Common myeloid progenitor, CD34-positive (primary cell): ENCODE results near the gene MIR17HG.
A peak's percentile ranks its signal among the peaks of the same experiment; 100 is the strongest.

Experiments
- CTCF ChIA-PET: fragments of 350-600 bp; sonication (Branson Sonifier 250); formaldehyde crosslinking; loops from one replicate; lab custom pipeline; 2021; ENCODE audit warnings: antibody characterized with exemption; lab: Charles Lee
- POLR2A ChIA-PET: fragments of 350-600 bp; sonication (Branson Sonifier 250); formaldehyde crosslinking; loops from one replicate; lab custom pipeline; 2021; ENCODE audit warnings: antibody characterized with exemption; lab: Charles Lee
- DNase-seq, 3 donors: peaks; one replicate each; pipeline versions ENCODE4 v3.0.0 to v3.0.0-alpha.2; 2013
- H3K27ac ChIP-seq, 2 experiments: 1 replicate in 1 of 2; 2 replicates in 1 of 2; pipeline ENCODE4 v1.7.0; 2013; ENCODE audit warnings: inconsistent platforms in 2 of 2, low read length in 2 of 2, mild to moderate bottlenecking in 2 of 2, low read depth in 1 of 2, moderate library complexity in 1 of 2; ENCODE audit not compliant: severe bottlenecking in 2 of 2, insufficient read depth in 1 of 2, poor library complexity in 1 of 2
- H3K27me3 ChIP-seq, 5 experiments: replicated peaks in 2 of 5; 1 replicate in 3 of 5; 2 replicates in 2 of 5; pipeline versions ENCODE4 v1.6.1 to v1.7.0; 2013; ENCODE audit warnings: low read length in 4 of 5, mild to moderate bottlenecking in 2 of 5, moderate library complexity in 2 of 5, inconsistent platforms in 1 of 5; ENCODE audit not compliant: insufficient read depth in 5 of 5, control insufficient read depth in 4 of 5
- H3K36me3 ChIP-seq, 4 experiments: 1 replicate in 2 of 4; 2 replicates in 2 of 4; pipeline versions ENCODE4 v1.6.1 to v1.7.0; 2013; ENCODE audit warnings: low read length in 3 of 4, control low read depth in 1 of 4, mild to moderate bottlenecking in 1 of 4; ENCODE audit not compliant: control insufficient read depth in 4 of 4, insufficient read depth in 4 of 4
- H3K4me1 ChIP-seq, 4 experiments: 1 replicate in 3 of 4; 2 replicates in 1 of 4; pipeline versions ENCODE4 v1.6.1 to v1.7.1; 2013; ENCODE audit warnings: low read length in 3 of 4, mild to moderate bottlenecking in 3 of 4, control low read depth in 1 of 4, inconsistent platforms in 1 of 4, moderate library complexity in 1 of 4; ENCODE audit not compliant: control insufficient read depth in 4 of 4, insufficient read depth in 4 of 4; ENCODE audit errors: control extremely low read depth in 1 of 4
- H3K4me3 ChIP-seq, 7 experiments: 1 replicate in 4 of 7; 2 replicates in 3 of 7; pipeline versions ENCODE4 v1.5.1 to v1.7.0; 2013; ENCODE audit warnings: mild to moderate bottlenecking in 7 of 7, low read length in 6 of 7, moderate library complexity in 6 of 7, inconsistent platforms in 2 of 7, low read depth in 2 of 7, control low read depth in 1 of 7; ENCODE audit not compliant: insufficient read depth in 4 of 7, control insufficient read depth in 1 of 7; ENCODE audit errors: extremely low read depth in 1 of 7
- H3K9me3 ChIP-seq, 5 experiments: 1 replicate in 4 of 5; 2 replicates in 1 of 5; pipeline versions ENCODE4 v1.6.1 to v1.7.1; 2013; ENCODE audit warnings: low read length in 4 of 5, mild to moderate bottlenecking in 2 of 5, inconsistent platforms in 1 of 5, low read depth in 1 of 5, moderate library complexity in 1 of 5; ENCODE audit not compliant: control insufficient read depth in 4 of 5, insufficient read depth in 2 of 5; ENCODE audit errors: control extremely low read depth in 1 of 5
- WGBS: methylation state at CpG from one replicate; pipeline ENCODE4 v1.1.5; 2013; ENCODE audit not compliant: insufficient coverage; 5-methylcytosine and 5-hydroxymethylcytosine counted together

Gene MIR17HG

DNA sequence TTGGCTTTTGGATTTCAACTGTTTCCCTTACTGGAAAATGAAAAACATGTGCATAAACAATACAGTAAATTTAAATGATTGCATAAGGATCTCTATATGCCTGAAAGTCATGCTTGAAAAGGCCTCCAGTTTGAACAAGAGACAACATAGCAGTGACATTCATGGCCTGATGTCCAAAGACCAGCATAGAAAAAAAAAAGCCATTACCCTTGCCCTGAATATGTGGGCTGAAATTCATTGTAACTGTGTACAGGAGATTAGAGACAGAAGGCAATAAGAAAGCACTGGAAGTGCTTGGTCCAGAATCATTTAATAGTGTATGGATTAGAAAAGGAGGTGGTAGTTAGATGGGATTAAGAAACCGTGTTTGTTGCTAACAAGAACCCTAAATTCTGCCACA is 15.4 kb downstream of the MIR17HG start:
- Histone ChIP-seq H3K4me3 (no peak overlapping the region), H3K36me3 (peaks cover 0 to 2% (median under 1%) of the 10 kb centered on the region in 4 experiments), H3K4me1 (peaks cover 0 to 10% (median 6%) of the 10 kb centered on the region in 4 experiments), H3K27me3 (no peaks in the 10 kb centered on the region), H3K9me3 (no peaks in the 10 kb centered on the region), H3K27ac (no peak overlapping the region)
- POLR2A ChIA-PET, result no interaction called here
- no peak for DNase-seq
- CTCF ChIA-PET, result no interaction called here
- no CpG with 5 or more reads among the region's 1 CpG for WGBS

GRCh38 chr13:91368101-91368500 is 20.6 kb downstream of the MIR17HG start:
- H3K36me3 ChIP-seq, result no peaks in the 10 kb centered on the region
- no peaks in the 10 kb centered on the region for H3K27me3 ChIP-seq
- ChIA-PET POLR2A (no interaction called here), CTCF (interaction anchor here (1.5 kb wide), 1 partner anchor 351 kb away, joined by 4 read pairs; no protein-coding TSS in a partner anchor)
- WGBS, result no CpG with 5 or more reads among the region's 1 CpG
- H3K4me1 ChIP-seq, result no peaks in the 10 kb centered on the region
- no peak overlapping the region for H3K27ac ChIP-seq
- H3K4me3 ChIP-seq, result no peak overlapping the region
- DNase-seq, result no peak
- no peaks in the 10 kb centered on the region for H3K9me3 ChIP-seq

- WGBS, result 90% methylated on average over 3 of the region's 3 CpGs
- ChIA-PET CTCF (interaction anchor here (1.5 to 1.6 kb wide), 2 partner anchors 12 to 350 kb away, joined by 4 read pairs; no protein-coding TSS in a partner anchor), POLR2A (no interaction called here)
- H3K27ac ChIP-seq, result no peak overlapping the region
- H3K27me3 ChIP-seq, result no peaks in the 10 kb centered on the region
- no peak for DNase-seq
- no peaks in the 10 kb centered on the region for H3K9me3 ChIP-seq
- H3K36me3 ChIP-seq, result no peaks in the 10 kb centered on the region
- no peak overlapping the region for H3K4me3 ChIP-seq
- H3K4me1 ChIP-seq, result no peaks in the 10 kb centered on the region
Observed at GRCh38 chr13:91368676-91369440, 21.4 kb downstream of the MIR17HG start.

DNA sequence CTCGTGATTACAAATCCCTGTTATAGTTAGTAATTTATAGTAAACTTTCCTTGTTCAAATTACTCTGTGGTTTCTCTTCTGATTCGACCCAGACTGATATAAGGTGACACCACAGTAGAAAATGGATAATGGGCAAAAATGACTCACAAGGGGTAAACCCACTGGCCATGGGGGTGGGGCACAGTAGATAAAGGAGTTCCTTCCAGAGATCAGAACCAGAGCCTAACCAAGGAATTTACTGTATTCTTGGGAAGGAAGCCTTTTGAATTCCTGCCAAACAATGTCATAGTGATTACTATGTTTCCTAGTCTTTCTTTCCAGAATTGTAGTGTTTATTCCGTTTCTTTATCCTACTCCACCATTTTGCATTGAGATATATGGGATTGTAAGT is 21.9 kb downstream of the MIR17HG start:
- Histone ChIP-seq H3K27ac (no peak overlapping the region), H3K4me3 (no peak overlapping the region), H3K4me1 (no peaks in the 10 kb centered on the region), H3K27me3 (no peaks in the 10 kb centered on the region), H3K36me3 (no peaks in the 10 kb centered on the region), H3K9me3 (no peaks in the 10 kb centered on the region)
- no peak for DNase-seq
- POLR2A ChIA-PET, result no interaction called here
- CTCF ChIA-PET, result interaction anchor here (1.5 to 1.6 kb wide), 2 partner anchors 11 to 349 kb away, joined by 4 read pairs; no protein-coding TSS in a partner anchor
- no CpG with 5 or more reads among the region's 3 CpGs for WGBS

DNA sequence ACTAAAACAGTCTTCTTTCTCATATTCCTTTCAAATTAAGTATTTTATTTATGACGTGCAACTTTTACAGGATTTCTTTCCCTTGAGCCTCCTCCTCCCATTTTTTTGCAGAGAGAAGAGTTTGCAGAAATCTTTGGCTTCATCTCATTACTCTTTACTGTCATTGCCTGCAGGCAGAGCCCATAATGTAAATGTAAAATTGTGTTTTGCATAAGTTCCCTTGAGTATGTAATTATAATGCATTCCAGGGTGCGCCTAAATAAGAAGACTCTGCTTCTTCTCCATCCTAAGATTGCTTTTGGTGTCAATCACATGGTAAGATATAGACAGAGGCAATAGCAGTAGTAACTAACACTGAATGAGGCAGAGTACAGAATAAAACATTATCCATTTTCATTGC is 23.0 kb downstream of the MIR17HG start:
- DNase-seq, result no peak
- WGBS, result no CpG with 5 or more reads among the region's 2 CpGs
- no peak overlapping the region for H3K27ac ChIP-seq
- no peak overlapping the region for H3K4me3 ChIP-seq
- ChIA-PET CTCF (no interaction called here), POLR2A (no interaction called here)
- peaks cover 0 to 2% (median 0%) of the 10 kb centered on the region in 4 experiments for H3K4me1 ChIP-seq
- no peaks in the 10 kb centered on the region for H3K36me3 ChIP-seq
- no peaks in the 10 kb centered on the region for H3K9me3 ChIP-seq
- no peaks in the 10 kb centered on the region for H3K27me3 ChIP-seq

- no peaks in the 10 kb centered on the region for H3K36me3 ChIP-seq
- peaks cover 0 to 2% (median 0%) of the 10 kb centered on the region in 4 experiments for H3K4me1 ChIP-seq
- no peak overlapping the region for H3K4me3 ChIP-seq
- 81% methylated on average over 3 of the region's 3 CpGs for WGBS
- ChIA-PET CTCF (interaction anchor here (0.8 to 1.0 kb wide), 2 partner anchors 9 to 11 kb away, joined by 3 to 4 read pairs; no protein-coding TSS in a partner anchor), POLR2A (no interaction called here)
- DNase-seq, result no peak
- no peak overlapping the region for H3K27ac ChIP-seq
- H3K9me3 ChIP-seq, result no peaks in the 10 kb centered on the region
- H3K27me3 ChIP-seq, result no peaks in the 10 kb centered on the region
Observed at GRCh38 chr13:91372911-91373310, 25.4 kb downstream of the MIR17HG start.

GRCh38 chr13:91375116-91375729 is 27.7 kb downstream of the MIR17HG start:
- WGBS, result 100% methylated on average over 3 of the region's 4 CpGs
- H3K4me1 ChIP-seq, result peaks cover 0 to 2% (median 0%) of the 10 kb centered on the region in 4 experiments
- ChIA-PET CTCF (interaction anchor here (0.6 to 2.3 kb wide), 16 partner anchors 8 to 529 kb away, joined by 3 to 10 read pairs (median 4); no protein-coding TSS in a partner anchor), POLR2A (no interaction called here)
- H3K9me3 ChIP-seq, result no peaks in the 10 kb centered on the region
- peak; percentile 51 to 81 (median 81) for DNase-seq
- no peaks in the 10 kb centered on the region for H3K27me3 ChIP-seq
- H3K4me3 ChIP-seq, result no peak overlapping the region
- no peak overlapping the region for H3K27ac ChIP-seq
- H3K36me3 ChIP-seq, result no peaks in the 10 kb centered on the region
